Measurements from ENCODE around the gene ST6GALNAC5. TPM values are rescaled to one million over a fixed set of nuclear protein-coding genes. Genes with fewer than 3 reads are reported as not detected.

The ST6GALNAC5 gene
- total and polyA plus RNA-seq, 7 donors = under 0.01 to 44.7 (median 5.6) TPM; not detected in 1

- H3K4me1 ChIP-seq = peaks cover 0 to 35% (median 13%) of the 10 kb centered on the region in 4 donors
- H3K27me3 ChIP-seq = no peaks in the 10 kb centered on the region
- H3K4me3 ChIP-seq = no peak overlapping the region
- no peak overlapping the region for H3K27ac ChIP-seq
- no peak for DNase-seq
- 96 to 97% methylated on average over 1 of the region's 1 CpG for WGBS, 2 donors
- TF ChIP-seq POLR2AphosphoS5 (IDR thresholded peaks at IDR 0.05) = no peak
- no peak for TF ChIP-seq EP300 (IDR thresholded peaks at IDR 0.05)
- no peak for TF ChIP-seq POLR2A (IDR thresholded peaks at IDR 0.05)
- TF ChIP-seq CTCF (IDR thresholded peaks at IDR 0.05) = no peak
- H3K9me3 ChIP-seq = no peaks in the 10 kb centered on the region
- H3K36me3 ChIP-seq = no peaks in the 10 kb centered on the region
- intact Hi-C loops (cut with DNase I) = no loop called here
Observed at GRCh38 chr1:77026640-77027039, 159.4 kb downstream of the ST6GALNAC5 start.

GRCh38 chr1:77027847-77028246, 160.6 kb downstream of the ST6GALNAC5 start:
- Histone ChIP-seq H3K27me3 (no peaks in the 10 kb centered on the region), H3K36me3 (no peaks in the 10 kb centered on the region), H3K4me1 (peaks cover 0 to 35% (median 13%) of the 10 kb centered on the region in 4 donors), H3K9me3 (no peaks in the 10 kb centered on the region), H3K27ac (no peak overlapping the region), H3K4me3 (no peak overlapping the region)
- intact Hi-C loops (cut with DNase I) = no loop called here
- DNase-seq = no peak
- TF ChIP-seq POLR2A (IDR thresholded peaks at IDR 0.05) (no peak), CTCF (IDR thresholded peaks at IDR 0.05) (no peak), POLR2AphosphoS5 (IDR thresholded peaks at IDR 0.05) (no peak), EP300 (IDR thresholded peaks at IDR 0.05) (no peak)
- 32 to 44% methylated on average over 1 of the region's 1 CpG for WGBS, 2 donors

GRCh38 chr1:77030401-77031105, 163.3 kb downstream of the ST6GALNAC5 start:
- 75 to 82% methylated on average over 5 of the region's 5 CpGs for WGBS, 2 donors
- Histone ChIP-seq H3K4me1 (peaks cover 0 to 35% (median 13%) of the 10 kb centered on the region in 4 donors), H3K9me3 (no peaks in the 10 kb centered on the region), H3K4me3 (no peak overlapping the region), H3K27ac (no peak overlapping the region), H3K27me3 (no peaks in the 10 kb centered on the region), H3K36me3 (no peaks in the 10 kb centered on the region)
- TF ChIP-seq EP300 (IDR thresholded peaks at IDR 0.05) (no peak), POLR2AphosphoS5 (IDR thresholded peaks at IDR 0.05) (no peak), POLR2A (IDR thresholded peaks at IDR 0.05) (no peak), CTCF (IDR thresholded peaks at IDR 0.05) (no peak)
- intact Hi-C loops (cut with DNase I) = no loop called here
- DNase-seq = no peak

- no peaks in the 10 kb centered on the region for H3K36me3 ChIP-seq
- TF ChIP-seq POLR2AphosphoS5 (IDR thresholded peaks at IDR 0.05) = no peak
- no peak for TF ChIP-seq CTCF (IDR thresholded peaks at IDR 0.05)
- TF ChIP-seq POLR2A (IDR thresholded peaks at IDR 0.05) = no peak
- no peak for TF ChIP-seq EP300 (IDR thresholded peaks at IDR 0.05)
- WGBS, 2 donors = 11 to 38% methylated on average over 3 of the region's 3 CpGs
- H3K27ac ChIP-seq = no peak overlapping the region
- H3K27me3 ChIP-seq = no peaks in the 10 kb centered on the region
- intact Hi-C loops (cut with DNase I) = no loop called here
- H3K4me1 ChIP-seq = peaks cover 0 to 35% (median 13%) of the 10 kb centered on the region in 4 donors
- no peak for DNase-seq
- H3K9me3 ChIP-seq = no peaks in the 10 kb centered on the region
- no peak overlapping the region for H3K4me3 ChIP-seq
Observed at GRCh38 chr1:77031106-77031662, 163.9 kb downstream of the ST6GALNAC5 start.

Data from sigmoid colon (tissue), 7 donors.